ENCODE data around the gene SNAP91.

DNA sequence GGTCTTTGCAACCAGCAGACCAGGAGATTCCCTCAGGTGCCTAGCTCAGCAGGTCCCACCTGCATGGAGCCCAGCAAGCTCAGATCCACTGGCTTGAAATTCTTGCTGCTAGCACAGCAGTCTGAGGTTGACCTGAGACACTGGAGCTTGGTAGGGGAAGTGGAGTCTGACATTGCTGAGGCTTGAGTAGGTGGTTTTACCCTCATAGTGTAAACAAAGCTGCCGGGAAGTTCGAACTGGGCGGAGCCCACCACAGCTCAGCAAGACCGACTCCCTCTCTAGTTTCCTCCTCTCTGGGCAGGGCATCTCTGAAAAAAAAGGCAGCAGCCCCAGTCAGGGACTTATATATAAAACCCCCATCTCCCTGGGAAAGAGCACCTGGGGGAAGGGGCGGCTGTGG, 162.3 kb downstream of the SNAP91 start:
- TF ChIP-seq CTCF (IDR thresholded peaks at IDR 0.05) (no peak), POLR2A (IDR thresholded peaks at IDR 0.05) (no peak), POLR2AphosphoS5 (IDR thresholded peaks at IDR 0.05) (no peak)
